Measurements from ENCODE around the gene UBA52. TPM values are rescaled to one million over a fixed set of nuclear protein-coding genes. Genes with fewer than 3 reads are reported as not detected.
A peak's percentile ranks its signal among the peaks of the same experiment; 100 is the strongest.

UBA52 gene
- total and polyA plus RNA-seq, 2 of the 13 experiments (the other 11 are each of a cell fraction or from before 2014, with no cell fraction given) = 959 to 1,782 TPM

- no peak for TF ChIP-seq FLYWCH1 (CRISPR knock-in tag; IDR thresholded peaks at IDR 0.05)
- no peak for TF ChIP-seq UBTF (CRISPR knock-in tag; IDR thresholded peaks at IDR 0.05)
- no peak for TF ChIP-seq HNF4A (CRISPR knock-in tag; IDR thresholded peaks at IDR 0.05)
- no peak for TF ChIP-seq FOXK1 (CRISPR knock-in tag; IDR thresholded peaks at IDR 0.05; ENCODE audit: borderline replicate concordance, low read depth)
- 0 out of 2 replicates have a peak, but pooled peaks have one; percentile 52 for TF ChIP-seq ZBTB21 (CRISPR knock-in tag; IDR thresholded peaks at IDR 0.05)
- 0 out of 2 replicates have a peak, but pooled peaks have one; percentile 18 for TF ChIP-seq CTCF (CRISPR knock-in tag; IDR thresholded peaks at IDR 0.05)
- TF ChIP-seq ZZZ3 (CRISPR knock-in tag; IDR thresholded peaks at IDR 0.05; ENCODE audit: borderline replicate concordance) = no peak
- TF ChIP-seq FIP1L1 (IDR thresholded peaks at IDR 0.05; ENCODE audit: borderline replicate concordance, insufficient read depth, low read depth, low read length) = no peak
- TF ChIP-seq TARDBP (CRISPR knock-in tag; IDR thresholded peaks at IDR 0.05) = no peak
- TF ChIP-seq ZFP36L1 (CRISPR knock-in tag; IDR thresholded peaks at IDR 0.05) = peak; percentile 27; the same call in 1 of the 2 replicates
- peak; percentile 61 to 64; a peak in 3 of 4 replicates for TF ChIP-seq POLR2A (IDR thresholded peaks at IDR 0.05; ENCODE audit: insufficient read depth in 1 of 2, low read depth in 2 of 2, low read length in 2 of 2)
- TF ChIP-seq CBX5 (CRISPR knock-in tag; IDR thresholded peaks at IDR 0.05; ENCODE audit: borderline replicate concordance) = no peak
- TF ChIP-seq NRL (CRISPR knock-in tag; IDR thresholded peaks at IDR 0.05; ENCODE audit: borderline replicate concordance) = 0 out of 2 replicates have a peak, but pooled peaks have one; percentile 0
- no peak for TF ChIP-seq TBX3 (IDR thresholded peaks at IDR 0.05; ENCODE audit: borderline replicate concordance)
- 0 out of 2 replicates have a peak, but pooled peaks have one; percentile 38 for TF ChIP-seq ERF (CRISPR knock-in tag; IDR thresholded peaks at IDR 0.05)
- 0 out of 2 replicates have a peak, but pooled peaks have one; percentile 0 for TF ChIP-seq ZNF280B (CRISPR knock-in tag; IDR thresholded peaks at IDR 0.05; ENCODE audit: borderline replicate concordance)
- no peak for TF ChIP-seq GABPA (IDR thresholded peaks at IDR 0.05; ENCODE audit: low read depth, low read length)
- peak; percentile 58 for TF ChIP-seq GABPA (CRISPR knock-in tag; IDR thresholded peaks at IDR 0.05; ENCODE audit: low read depth)
- no peak for TF ChIP-seq SP1 (IDR thresholded peaks at IDR 0.05)
- peak; percentile 64 for TF ChIP-seq SP1 (CRISPR knock-in tag; IDR thresholded peaks at IDR 0.05)
- TF ChIP-seq GZF1 (CRISPR knock-in tag; IDR thresholded peaks at IDR 0.05) = no peak
- no peak for TF ChIP-seq ZNF7 (CRISPR knock-in tag; IDR thresholded peaks at IDR 0.05)
- TF ChIP-seq ZBTB38 (CRISPR knock-in tag; IDR thresholded peaks at IDR 0.05) = no peak
- TF ChIP-seq BRCA1 (CRISPR knock-in tag; IDR thresholded peaks at IDR 0.05) = 0 out of 2 replicates have a peak, but pooled peaks have one; percentile 16
- TF ChIP-seq ZNF253 (CRISPR knock-in tag; IDR thresholded peaks at IDR 0.05; ENCODE audit: borderline replicate concordance) = no peak
- peak; percentile 90; the same call in 1 of the 3 replicates for TF ChIP-seq MXI1 (IDR thresholded peaks at IDR 0.05; ENCODE audit: borderline replicate concordance, low read depth, low read length)
- TF ChIP-seq ZNF879 (CRISPR knock-in tag; IDR thresholded peaks at IDR 0.05) = no peak
Measured at GRCh38 chr19:18522124-18522861, 49.4 kb upstream of the UBA52 start (continued).
